GM18505 (cell line): ENCODE data around the gene TMA7B.

Experiments
- ATAC-seq: cut with Tn5 transposase; IDR thresholded peaks from one replicate; pipeline ENCODE4 v1.9.1; 2021; ENCODE audit not compliant: unreplicated experiment
- POLR2A ChIP-seq: IDR thresholded peaks from 4 replicates; pipeline ENCODE4 v1.6.1; 2011; ENCODE audit warnings: borderline replicate concordance; ENCODE audit not compliant: insufficient read depth, insufficient read length; ENCODE audit errors: extremely low read depth

Gene TMA7B

DNA sequence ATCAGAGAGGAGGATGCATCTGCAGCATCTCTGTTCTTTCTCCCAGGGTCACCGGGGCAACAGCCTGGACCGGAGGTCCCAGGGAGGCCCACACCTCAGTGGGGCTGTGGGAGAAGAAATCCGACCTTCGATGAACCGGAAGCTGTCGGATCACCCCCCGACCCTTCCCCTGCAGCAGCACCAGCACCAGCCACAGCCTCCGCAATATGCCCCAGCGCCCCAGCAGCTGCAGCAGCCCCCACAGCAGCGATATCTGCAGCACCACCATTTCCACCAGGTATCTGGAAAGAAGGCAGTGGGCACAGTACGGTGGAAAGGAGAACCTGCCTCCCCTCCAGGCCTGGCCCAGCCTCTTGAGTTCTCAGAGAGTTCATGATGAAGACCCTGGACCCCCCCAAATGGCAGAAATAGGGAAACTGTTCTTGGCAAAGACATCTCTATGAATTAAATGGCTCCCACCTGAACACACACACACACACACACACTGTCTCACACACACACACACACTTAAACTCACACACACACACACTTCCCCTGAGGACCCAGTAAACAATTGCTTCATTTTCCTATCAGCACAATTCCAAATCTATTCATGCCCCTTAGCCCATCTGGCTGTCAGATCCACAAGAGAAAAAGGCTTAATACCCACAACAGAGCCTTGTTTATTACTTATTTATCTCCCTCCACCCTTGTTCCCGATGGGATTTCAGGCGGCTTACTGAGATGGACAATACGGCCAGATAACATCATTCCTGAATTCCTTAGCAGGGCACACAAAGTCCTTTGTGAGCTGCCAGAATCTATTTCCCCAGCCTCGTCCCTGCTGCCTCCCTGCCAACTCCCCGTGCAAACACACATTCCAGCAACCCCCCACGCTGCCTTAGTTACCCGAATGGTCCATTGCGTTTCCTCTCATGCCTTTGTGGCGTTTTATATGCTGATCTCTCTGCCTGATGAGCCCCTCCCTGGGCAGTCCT lies 8.1 kb downstream of the TMA7B start:
- no peak for ATAC-seq
- TF ChIP-seq POLR2A, result no peak

- no peak for ATAC-seq
Measured at GRCh38 chr22:39970742-39971141, 10.5 kb downstream of the TMA7B start.

GRCh38 chr22:39972641-39973040 lies 12.4 kb downstream of the TMA7B start:
- ATAC-seq, result no peak
- no peak for TF ChIP-seq POLR2A

More at GRCh38 chr22:39970742-39971141, 10.5 kb downstream of the TMA7B start:
- TF ChIP-seq POLR2A, result no peak

- TF ChIP-seq POLR2A, result no peak
- ATAC-seq, result no peak
Measured at GRCh38 chr22:39973656-39974055, 13.5 kb downstream of the TMA7B start.

DNA sequence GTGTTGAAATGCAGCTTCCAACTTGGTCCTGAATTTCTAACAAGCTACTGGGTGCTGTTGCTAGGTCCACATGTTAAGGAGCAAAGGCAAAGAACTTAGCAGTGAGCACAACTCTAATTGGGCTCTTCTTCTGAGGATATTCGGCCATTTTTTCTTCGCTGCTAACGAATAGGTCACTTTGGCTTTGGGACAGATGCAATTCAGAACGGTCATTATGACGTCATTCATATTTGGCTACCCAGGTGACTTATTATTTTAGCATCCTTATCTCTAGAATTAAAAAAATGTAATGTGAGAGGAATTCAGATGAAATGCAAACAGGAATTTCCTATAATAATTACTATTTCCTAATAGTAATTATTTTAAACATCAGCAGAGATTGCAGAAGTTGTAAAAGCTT lies 13.9 kb downstream of the TMA7B start:
- no peak for TF ChIP-seq POLR2A
- no peak for ATAC-seq

GRCh38 chr22:39979048-39979447 lies 18.9 kb downstream of the TMA7B start:
- ATAC-seq, result no peak
- no peak for TF ChIP-seq POLR2A

DNA sequence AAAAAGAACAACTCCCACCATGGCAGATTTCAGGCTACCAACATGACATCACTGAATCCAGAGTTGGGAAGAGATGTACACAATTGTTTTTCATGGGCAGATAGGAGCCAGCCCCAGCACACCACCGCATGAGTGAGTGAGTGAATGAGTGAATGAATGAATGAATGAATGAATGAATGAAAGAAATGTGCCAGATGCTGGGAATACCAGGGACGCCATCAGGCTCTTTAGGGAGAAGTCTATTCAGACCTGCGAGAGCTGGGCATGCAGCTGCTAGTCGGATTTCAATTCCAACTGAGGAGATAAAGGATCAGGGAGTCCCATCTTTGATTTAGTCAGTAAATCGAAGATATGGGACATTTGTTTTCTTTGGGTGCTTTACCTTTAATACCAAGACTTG lies 19.3 kb downstream of the TMA7B start:
- no peak for TF ChIP-seq POLR2A
- ATAC-seq, result no peak

- no peak for ATAC-seq
- no peak for TF ChIP-seq POLR2A
Measured at GRCh38 chr22:39980596-39980995, 20.4 kb downstream of the TMA7B start.

DNA sequence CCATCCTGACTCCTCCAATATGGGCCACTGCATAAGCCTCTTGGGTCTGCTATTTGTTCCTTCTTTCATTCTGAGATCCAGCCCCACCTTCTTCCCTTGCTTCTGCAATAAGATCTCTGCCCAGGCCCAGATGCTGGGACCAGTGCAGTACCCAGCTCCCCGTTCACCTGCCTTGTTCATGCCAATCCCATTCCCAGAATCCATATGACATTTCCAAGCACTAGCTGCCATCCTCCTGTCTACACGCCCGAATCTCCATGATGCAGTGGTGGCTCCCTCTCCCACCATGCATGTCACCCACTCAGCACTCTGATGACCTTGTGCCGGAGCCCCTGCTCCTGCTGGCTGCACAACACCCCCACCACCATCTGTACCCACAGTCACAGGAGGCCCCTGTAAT lies 23.1 kb downstream of the TMA7B start:
- ATAC-seq, result no peak
- no peak for TF ChIP-seq POLR2A

GRCh38 chr22:39984006-39984405 lies 23.8 kb downstream of the TMA7B start:
- no peak for TF ChIP-seq POLR2A
- ATAC-seq, result no peak

DNA sequence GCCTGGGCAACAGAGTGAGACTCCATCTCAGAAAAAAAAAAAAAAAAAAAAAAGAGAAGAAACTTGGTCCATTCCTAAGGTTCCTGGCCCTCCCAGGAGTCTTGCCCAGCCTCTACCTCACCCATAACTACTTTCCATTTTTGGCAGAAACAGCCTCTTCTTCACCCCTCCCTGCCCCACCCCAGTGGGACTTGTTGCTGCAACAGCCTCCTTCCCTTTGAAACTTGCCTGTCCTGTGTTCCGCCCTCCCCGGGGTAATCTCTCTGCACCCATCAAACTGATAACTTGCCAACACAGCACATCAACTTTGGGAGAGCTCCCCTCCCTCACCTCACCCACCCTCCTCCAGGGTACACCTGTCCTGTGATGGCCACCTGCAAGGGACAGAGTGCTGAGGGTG lies 24.5 kb downstream of the TMA7B start:
- ATAC-seq, result no peak
- no peak for TF ChIP-seq POLR2A

DNA sequence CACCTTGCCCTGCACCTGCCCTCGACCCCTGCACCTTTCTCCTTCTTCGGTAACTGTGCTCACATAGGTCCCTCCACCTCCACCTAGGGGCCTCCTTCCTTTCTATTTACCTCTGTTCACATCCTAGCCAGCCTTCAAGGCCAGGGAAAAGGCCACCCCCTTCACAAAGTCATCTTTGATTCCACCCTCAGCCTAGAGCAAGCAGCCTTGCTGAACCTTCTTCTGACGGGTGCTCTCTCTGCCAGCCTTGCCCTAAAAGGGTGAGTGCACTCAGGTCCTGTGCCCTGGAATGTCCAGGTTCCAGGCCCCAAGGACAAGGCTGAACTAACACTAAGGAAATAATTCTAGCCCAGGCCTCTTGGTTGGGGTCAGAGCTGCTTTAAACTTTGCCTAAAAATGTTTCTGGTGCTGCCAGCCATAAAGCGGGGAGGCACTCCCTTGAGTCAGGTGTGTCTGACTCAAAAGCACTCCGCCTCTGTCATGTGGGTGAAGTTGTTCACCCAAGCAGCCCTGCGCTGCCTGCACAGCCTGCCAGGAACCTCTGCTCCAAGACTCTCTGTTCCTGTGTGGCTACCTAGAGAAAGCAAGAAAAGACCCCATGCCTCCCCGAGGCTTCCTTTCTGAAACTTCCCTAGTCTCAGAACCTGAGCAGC lies 25.3 kb downstream of the TMA7B start:
- TF ChIP-seq POLR2A, result no peak
- no peak for ATAC-seq

GRCh38 chr22:39988386-39989114 lies 28.4 kb downstream of the TMA7B start:
- TF ChIP-seq POLR2A, result no peak
- no peak for ATAC-seq

- no peak for TF ChIP-seq POLR2A
- ATAC-seq, result no peak
Measured at GRCh38 chr22:39989633-39990032, 29.4 kb downstream of the TMA7B start.

DNA sequence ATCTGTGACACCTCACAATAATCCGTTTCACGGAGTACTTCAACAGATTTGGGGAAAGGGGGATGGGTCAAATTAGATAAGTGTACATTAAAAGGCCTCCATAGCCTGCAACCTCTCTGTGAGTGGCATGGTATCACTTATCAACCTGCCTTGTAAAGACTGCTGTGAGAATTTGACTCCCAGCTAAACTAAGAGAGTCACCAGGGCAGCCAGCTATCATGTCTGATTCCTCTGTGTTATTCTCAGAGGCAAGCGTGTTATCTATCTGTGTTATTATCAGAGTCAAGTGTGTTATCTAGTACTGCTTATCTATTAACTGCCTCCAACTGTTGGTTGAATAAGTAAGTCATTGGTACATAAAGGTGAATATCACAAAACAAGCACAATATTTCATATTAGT lies 30.5 kb downstream of the TMA7B start:
- ATAC-seq, result no peak
- TF ChIP-seq POLR2A, result no peak
